Progenitor cell of endocrine pancreas (in vitro differentiated cells): ENCODE results near the gene ZNF292. TPM values are rescaled to one million over a fixed set of nuclear protein-coding genes. Genes with fewer than 3 reads are reported as not detected.
"Not testable (repeated sequence)": the region's sequence is repeated elsewhere in the genome, so short reads cannot be mapped to it uniquely, and the experiment has no call there.

Experiments used
- DNase-seq: peaks from one replicate; pipeline ENCODE4 v3.0.0; 2021; ENCODE audit warnings: low spot score; ENCODE audit not compliant: unreplicated experiment
- H3K27ac Mint-ChIP-seq: 2 replicates; pipeline ENCODE4 v1.8.0; 2021; ENCODE audit warnings: mild to moderate bottlenecking, moderate library complexity, mixed read lengths
- H3K27me3 Mint-ChIP-seq: 2 replicates; pipeline ENCODE4 v1.8.0; 2021; ENCODE audit warnings: mixed read lengths
- H3K36me3 Mint-ChIP-seq: 2 replicates; pipeline ENCODE4 v1.8.0; 2022; ENCODE audit warnings: mixed read lengths; ENCODE audit not compliant: insufficient read depth
- H3K4me1 Mint-ChIP-seq: 2 replicates; pipeline ENCODE4 v1.8.0; 2021; ENCODE audit warnings: low read depth, mixed read lengths
- H3K4me3 Mint-ChIP-seq: 2 replicates; pipeline ENCODE4 v1.8.0; 2021; ENCODE audit warnings: low read depth, mild to moderate bottlenecking, moderate library complexity, mixed read lengths
- H3K9me3 Mint-ChIP-seq: 2 replicates; pipeline ENCODE4 v1.8.0; 2021; ENCODE audit warnings: low read depth, mixed read lengths
- total RNA-seq: library from RNA; stranded (reverse); gene quantifications from 2 replicates; pipeline ENCODE4 v1.2.1, GENCODE V29; 2021
- TF ChIP-seq, protein P1 (sequence below): fragments of 200-600 bp; sonication (generic); IDR thresholded peaks from one replicate; pipeline ENCODE4 v1.5.0; 2021; ENCODE audit warnings: antibody characterized with exemption, mild to moderate bottlenecking; ENCODE audit not compliant: unreplicated experiment

ZNF292 gene
- total RNA-seq, 1 donor from 2014 or later = 67.9 TPM

DNA sequence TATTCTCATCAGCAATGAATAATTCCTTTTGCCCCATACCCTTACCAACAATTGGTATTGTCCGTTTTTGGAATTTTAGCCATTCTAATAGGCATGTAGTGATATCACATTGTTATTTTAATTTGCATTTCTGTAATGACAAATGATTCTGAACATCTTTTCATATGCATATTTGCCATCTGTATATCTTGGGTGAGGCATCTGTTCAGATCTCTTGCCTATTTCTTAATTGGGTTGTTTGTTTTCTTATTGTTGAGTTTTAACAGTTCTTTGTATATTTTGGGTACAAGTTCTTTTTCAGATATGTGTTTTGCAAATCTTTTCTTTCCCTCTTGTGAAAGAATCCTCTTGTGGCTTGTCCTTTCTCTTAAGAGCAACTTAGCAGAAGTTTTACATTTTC is 69.6 kb downstream of the ZNF292 start:
- Mint-ChIP-seq H3K4me1 (no peaks in the 10 kb centered on the region), H3K4me3 (no peak overlapping the region), H3K27me3 (no peaks in the 10 kb centered on the region), H3K9me3 (peaks cover 3% of the 10 kb centered on the region), H3K36me3 (peaks cover 41% of the 10 kb centered on the region), H3K27ac (no peak overlapping the region)
- DNase-seq = no peak
- TF ChIP-seq, protein P1, sequence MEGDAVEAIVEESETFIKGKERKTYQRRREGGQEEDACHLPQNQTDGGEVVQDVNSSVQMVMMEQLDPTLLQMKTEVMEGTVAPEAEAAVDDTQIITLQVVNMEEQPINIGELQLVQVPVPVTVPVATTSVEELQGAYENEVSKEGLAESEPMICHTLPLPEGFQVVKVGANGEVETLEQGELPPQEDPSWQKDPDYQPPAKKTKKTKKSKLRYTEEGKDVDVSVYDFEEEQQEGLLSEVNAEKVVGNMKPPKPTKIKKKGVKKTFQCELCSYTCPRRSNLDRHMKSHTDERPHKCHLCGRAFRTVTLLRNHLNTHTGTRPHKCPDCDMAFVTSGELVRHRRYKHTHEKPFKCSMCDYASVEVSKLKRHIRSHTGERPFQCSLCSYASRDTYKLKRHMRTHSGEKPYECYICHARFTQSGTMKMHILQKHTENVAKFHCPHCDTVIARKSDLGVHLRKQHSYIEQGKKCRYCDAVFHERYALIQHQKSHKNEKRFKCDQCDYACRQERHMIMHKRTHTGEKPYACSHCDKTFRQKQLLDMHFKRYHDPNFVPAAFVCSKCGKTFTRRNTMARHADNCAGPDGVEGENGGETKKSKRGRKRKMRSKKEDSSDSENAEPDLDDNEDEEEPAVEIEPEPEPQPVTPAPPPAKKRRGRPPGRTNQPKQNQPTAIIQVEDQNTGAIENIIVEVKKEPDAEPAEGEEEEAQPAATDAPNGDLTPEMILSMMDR = no peak

DNA sequence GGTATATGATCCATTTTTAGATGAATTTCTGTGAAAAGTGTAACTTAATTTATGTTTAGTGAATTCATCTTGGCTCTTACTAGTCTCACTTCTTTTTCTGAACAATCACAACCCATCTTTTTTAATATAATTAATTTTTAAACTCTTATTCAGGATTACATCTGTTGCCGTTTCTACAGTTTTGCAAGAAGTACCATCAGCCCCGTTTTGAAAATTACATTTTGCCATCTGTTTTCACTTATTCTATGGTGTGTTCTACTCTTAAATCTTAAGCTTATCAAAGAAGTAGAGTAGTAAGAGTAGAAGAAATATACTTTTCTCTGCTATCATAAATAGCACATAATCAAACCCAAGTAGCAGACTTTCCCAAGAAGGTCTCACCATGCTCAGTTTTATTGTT is 70.1 kb downstream of the ZNF292 start:
- Mint-ChIP-seq H3K27me3 (no peaks in the 10 kb centered on the region), H3K36me3 (peaks cover 42% of the 10 kb centered on the region), H3K4me3 (no peak overlapping the region), H3K9me3 (peaks cover 3% of the 10 kb centered on the region), H3K4me1 (no peaks in the 10 kb centered on the region), H3K27ac (no peak overlapping the region)
- TF ChIP-seq, protein P1 = no peak
- DNase-seq = no peak

DNA sequence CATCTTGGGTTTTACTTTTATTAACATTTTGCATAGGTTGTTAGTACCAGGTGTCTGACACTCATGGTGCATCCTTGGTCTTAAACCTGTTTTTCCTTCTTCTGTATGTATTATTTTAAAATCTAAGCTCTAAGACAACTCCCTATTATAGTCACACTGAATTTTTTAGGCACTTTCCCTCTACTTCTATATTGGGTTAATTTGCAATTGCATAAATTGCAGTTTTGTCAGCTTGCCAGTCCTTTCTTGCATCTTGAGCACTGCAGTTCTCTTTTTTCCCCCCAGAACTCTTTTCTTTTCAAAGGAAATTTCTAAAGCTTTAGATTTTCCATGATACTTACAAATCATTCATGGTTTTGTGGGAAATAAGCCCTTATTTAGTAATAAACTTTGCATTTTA is 70.6 kb downstream of the ZNF292 start:
- peaks cover 3% of the 10 kb centered on the region for H3K9me3 Mint-ChIP-seq
- H3K36me3 Mint-ChIP-seq = peaks cover 40% of the 10 kb centered on the region
- H3K27ac Mint-ChIP-seq = no peak overlapping the region
- no peaks in the 10 kb centered on the region for H3K27me3 Mint-ChIP-seq
- H3K4me3 Mint-ChIP-seq = no peak overlapping the region
- TF ChIP-seq, protein P1 = no peak
- DNase-seq = no peak
- H3K4me1 Mint-ChIP-seq = no peaks in the 10 kb centered on the region

DNA sequence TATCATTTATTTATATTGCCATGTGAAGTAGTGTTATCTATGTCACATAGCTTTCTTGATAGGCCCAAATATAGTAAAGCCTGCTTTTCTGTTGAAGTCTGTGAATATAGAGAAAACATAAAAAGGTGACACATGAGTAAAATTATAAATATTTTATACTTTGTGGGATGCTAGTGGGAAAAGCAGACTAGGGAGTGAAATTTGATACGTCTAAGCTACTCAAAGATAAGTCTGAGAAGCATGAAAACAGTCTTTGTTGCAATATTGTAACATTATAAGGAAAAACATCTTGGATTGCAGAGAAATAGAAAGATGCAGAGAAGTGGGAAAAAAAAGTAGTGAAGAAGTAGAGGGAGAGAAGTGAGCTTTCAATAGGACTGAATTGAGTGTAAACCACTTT is 75.4 kb downstream of the ZNF292 start:
- Mint-ChIP-seq H3K4me3 (no peak overlapping the region), H3K9me3 (peaks cover 3% of the 10 kb centered on the region), H3K27me3 (no peaks in the 10 kb centered on the region), H3K4me1 (peaks cover under 1% of the 10 kb centered on the region), H3K36me3 (peaks cover 24% of the 10 kb centered on the region), H3K27ac (no peak overlapping the region)
- DNase-seq = no peak
- TF ChIP-seq, protein P1 = no peak

DNA sequence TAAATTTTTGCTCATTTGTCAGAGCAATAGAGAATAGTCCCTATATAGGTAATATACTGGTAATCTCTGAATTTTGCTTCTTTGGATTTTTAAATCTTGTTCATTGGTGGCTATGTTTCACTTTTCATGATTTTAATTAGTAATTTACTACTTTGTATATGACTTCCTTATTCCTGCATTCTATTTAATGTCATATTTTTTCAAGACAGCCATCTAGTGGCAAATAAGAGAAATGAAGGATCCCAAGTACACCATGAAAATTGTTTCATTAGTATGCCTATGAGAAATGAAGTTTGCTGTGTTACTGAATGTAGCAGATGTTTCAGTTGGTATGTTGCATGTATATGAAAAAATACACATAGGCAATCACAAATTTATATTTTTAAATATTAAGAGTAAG is 82.4 kb downstream of the ZNF292 start:
- Mint-ChIP-seq H3K4me1 (peaks cover 3% of the 10 kb centered on the region), H3K27me3 (no peaks in the 10 kb centered on the region), H3K4me3 (no peak overlapping the region), H3K9me3 (peaks cover 3% of the 10 kb centered on the region), H3K36me3 (peaks cover 37% of the 10 kb centered on the region), H3K27ac (no peak overlapping the region)
- TF ChIP-seq, protein P1 = peak; percentile 50
- no peak for DNase-seq

DNA sequence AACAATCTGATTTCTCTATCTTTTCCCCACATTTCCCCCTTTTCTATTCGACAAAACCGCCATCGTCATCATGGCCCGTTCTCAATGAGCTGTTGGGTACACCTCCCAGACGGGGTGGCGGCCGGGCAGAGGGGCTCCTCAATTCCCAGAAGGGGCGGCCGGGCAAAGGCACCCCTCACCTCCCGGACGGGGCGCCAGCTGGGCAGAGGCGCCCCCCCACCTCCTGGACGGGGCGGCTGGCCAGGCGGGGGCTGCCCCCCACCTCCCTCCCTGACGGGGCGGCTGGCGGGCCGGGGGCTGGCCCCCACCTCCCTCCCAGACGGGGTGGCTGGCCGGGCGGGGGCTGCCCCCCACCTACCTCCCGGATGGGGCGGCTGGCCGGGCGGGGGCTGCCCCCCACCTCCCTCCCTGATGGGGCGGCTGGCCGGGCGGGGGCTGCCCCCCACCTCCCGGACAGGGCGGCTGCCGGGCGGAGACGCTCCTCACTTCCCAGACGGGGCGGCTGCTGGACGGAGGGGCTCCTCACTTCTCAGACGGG is 83.8 kb downstream of the ZNF292 start:
- peaks cover 33% of the 10 kb centered on the region for H3K36me3 Mint-ChIP-seq
- not testable (repeated sequence) for H3K4me1 Mint-ChIP-seq, H3K4me3 Mint-ChIP-seq, H3K27ac Mint-ChIP-seq, H3K9me3 Mint-ChIP-seq, DNase-seq, H3K27me3 Mint-ChIP-seq
